Stimulated activated CD4-positive, alpha-beta T cell treated with anti-CD3 and anti-CD28 coated beads, Interleukin-2, amount 100 ng/mL, for 4 hours (primary cell): Measurements from ENCODE around the gene FOXD4.
"Not testable (repeated sequence)": the region's sequence is repeated elsewhere in the genome, so short reads cannot be mapped to it uniquely, and the experiment has no call there.

Experiments
- DNase-seq: peaks from one replicate; pipeline ENCODE4 v3.0.0-alpha.2; 2020; ENCODE audit warnings: low read depth

Gene FOXD4

DNA sequence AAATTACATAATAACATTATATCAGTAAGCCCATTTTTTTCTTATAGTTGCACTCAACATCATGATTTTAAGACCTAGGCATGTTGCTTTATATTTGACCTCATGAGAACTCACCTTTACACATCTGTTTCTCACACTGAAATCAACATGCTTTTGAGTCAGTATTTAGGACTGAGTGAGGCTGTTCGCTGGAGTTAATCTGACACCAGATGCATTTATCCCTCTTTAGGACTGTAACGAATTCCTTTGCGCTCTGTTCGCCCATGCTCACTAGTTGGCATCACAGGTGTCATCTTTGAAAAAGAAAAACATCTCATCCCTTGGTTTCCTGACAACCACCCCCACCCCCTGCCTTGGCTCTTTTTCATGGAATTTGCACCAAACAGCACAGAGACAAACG lies 24.3 kb downstream of the FOXD4 start:
- not testable (repeated sequence) for DNase-seq

DNA sequence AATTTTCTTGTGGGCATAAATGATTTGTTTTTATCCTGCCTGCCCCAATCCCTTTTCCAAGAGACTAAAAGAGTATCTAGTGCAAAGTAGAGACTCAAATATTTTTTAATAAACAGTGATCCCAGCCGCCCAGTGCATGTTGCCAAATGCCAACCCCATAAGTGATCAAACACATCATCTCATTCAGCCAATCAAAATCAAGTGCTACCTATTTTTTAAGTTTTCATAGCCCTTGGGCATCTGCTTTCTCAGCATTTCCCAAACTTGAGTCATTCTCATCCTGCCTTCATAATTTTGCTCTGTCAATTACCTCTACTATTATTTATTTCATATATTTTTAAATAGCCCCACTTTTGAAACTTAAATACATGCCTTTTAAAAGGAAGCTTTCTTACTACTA lies 27.4 kb downstream of the FOXD4 start:
- not testable (repeated sequence) for DNase-seq

DNA sequence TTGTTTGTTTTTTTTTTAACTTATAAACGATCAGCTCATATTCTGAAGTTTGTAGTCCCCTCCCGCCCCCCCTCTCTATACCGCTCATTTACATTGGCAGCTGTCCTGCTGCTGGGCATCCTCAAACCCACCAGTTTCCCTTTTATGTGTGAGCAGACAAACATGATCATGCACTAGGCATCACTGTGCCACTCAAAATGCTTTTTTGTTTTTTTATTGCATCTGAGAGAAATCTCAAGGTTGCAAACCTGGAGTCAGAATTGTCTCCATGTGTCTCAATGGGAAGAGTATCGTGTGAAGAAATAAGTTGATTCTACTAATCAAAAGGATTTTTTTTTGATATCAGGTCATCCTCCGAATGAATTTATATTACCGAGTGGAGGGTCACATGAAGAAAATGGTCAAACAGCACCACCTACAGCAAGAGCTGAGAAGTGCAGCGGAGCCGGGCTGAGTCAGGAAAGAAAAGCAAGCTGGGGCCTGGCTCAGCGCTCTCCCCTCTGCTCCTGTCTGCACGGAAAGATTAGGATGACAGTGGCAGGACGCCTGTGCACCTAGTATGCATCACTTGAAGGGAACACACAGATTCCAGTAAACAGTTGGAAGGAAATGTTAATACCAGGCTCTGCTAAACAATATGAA lies 29.7 kb downstream of the FOXD4 start:
- not testable (repeated sequence) for DNase-seq

DNA sequence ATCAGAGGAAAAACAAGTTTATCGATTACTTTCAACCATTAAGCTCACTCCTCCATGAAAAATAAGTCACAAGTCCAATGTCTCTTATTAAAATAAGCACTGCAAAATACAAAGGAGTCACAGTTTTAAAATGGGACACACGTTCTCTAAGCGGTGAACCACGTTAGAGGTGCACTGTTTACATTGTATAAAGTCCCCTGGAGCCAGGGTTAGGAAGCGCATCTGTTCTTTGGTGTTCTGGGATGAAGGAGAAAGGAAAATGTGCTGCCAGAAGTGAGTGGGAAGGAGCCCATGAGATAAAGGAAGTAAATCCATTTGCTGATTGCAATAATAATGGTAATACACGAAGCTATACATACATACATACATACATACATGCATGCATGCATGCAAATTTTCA lies 30.4 kb downstream of the FOXD4 start:
- not testable (repeated sequence) for DNase-seq

DNA sequence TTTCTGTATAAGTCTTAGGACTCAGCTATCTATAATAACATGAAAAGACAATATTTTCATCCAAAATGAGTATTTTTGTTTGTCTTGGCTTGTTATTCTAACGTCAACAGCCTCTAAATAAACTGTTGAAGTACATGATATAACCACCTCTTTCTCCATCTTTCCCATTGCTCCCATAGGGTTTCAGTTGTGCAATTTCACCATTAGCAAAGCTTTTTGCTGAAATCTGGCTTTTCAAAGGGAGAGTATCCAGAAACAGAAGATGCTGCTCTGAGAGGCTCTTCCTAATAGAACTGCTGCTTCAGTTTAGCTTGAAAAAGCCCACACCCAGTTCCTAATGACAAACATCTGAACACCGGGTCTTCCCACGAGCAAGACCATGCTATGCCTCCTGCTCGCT lies 31.1 kb downstream of the FOXD4 start:
- not testable (repeated sequence) for DNase-seq

DNA sequence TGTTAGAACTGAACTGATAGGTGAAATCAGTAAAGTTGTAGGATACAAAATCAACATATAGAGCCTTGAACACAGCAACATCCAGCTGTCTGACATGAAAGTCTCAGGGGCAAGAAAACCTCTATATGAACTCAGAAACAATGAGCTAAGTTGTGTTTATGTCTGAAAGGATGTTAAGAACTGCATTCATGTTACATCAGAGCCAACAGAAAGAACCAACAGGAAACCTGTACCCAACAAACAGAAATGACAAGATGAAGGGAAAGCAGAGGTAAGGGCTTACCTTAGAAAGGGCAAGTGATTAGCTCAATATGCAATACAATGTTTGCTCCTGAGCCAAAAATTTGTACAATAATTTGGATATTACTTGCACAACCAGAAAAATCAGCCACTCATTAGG lies 31.5 kb downstream of the FOXD4 start:
- DNase-seq: not testable (repeated sequence)

DNA sequence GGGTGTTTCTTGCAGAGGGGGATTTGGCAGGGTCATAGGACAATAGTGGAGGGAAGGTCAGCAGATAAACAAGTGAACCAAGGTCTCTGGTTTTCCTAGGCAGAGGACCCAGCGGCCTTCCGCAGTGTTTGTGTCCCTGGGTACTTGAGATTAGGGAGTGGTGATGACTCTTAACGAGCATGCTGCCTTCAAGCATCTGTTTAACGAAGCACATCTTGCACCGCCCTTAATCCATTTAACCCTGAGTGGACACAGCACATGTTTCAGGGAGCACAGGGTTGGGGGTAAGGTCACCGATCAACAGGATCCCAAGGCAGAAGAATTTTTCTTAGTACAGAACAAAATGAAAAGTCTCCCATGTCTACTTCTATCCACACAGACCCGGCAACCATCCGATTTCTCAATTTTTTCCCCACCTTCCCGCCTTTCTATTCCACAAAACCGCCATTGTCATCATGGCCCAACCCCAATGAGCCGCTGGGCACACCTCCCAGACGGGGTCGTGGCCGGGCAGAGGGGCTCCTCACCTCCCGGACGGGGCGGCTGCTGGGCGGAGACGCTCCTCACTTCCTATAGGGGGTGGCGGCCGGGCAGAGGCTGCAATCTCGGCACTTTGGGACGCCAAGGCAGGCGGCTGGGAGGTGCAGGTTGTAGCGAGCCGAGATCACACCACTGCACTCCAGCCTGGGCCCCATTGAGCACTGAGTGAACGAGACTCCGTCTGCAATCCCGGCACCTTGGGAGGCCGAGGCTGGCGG lies 35.1 kb downstream of the FOXD4 start:
- DNase-seq: not testable (repeated sequence)

DNA sequence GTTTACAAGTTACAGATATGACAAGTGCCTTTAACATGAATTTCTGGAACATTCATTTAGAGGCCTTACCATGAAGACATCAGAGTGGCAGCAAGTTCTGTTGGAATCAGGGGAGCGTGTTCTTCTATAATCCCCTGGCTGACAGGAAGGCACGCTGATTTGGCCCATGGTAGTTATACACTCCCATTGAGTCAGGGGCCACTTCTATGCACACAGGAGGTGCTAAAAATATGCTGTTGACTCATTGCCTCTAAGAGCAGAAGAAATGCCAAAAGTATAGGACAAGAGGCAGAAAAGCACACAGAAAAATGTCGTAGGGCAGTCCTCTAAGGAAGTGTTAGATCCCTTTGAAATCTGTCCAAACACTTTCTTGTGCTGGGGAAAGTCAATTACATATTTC lies 39.9 kb downstream of the FOXD4 start:
- DNase-seq: not testable (repeated sequence)

DNA sequence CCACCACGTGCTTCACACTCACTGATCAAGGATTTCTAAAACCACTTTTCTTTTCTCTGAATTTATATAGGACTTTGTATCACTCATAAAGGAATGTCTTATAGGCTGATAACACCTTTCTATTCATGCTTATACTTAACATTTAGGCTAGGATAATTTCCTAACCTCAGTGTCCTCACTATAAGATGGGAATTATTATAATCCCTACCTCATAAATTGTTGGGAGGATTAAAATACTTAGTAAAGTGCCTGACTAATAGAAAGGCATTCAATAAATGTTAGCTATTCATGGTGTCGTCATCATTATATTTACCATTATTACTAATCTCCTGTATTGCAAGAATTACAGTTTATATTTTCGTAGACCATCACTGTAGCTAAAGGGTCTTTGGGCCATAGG lies 41.8 kb downstream of the FOXD4 start:
- DNase-seq: not testable (repeated sequence)

DNA sequence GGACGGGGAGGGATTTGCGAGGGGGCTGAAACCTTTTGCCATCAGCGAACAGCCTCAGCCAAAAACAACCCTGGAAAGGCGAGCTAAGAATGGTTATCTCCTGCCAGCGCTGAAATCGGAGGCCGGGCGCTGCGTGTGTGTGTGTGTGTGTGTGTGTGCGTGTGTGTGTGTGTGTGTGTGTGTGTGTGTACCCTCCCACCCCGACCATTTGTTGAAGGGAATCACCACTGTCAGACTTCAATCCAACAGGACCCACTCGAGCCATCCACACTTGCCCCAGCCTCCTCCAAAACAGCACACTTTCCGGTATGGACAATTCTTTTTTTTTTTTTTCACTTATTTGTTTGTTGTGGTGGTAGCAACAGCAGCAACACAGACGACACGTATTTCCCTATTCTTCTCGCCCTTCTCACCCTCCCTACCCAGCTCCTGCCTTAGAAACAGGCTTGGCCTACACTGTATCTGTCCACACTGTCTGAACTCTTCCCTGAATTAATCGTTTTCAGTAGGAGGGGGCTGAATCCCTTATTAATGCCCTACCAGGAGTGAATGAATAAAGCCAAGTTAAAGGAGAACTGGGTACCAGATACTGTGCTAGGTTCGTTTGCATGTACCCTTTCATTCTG lies 44.2 kb downstream of the FOXD4 start:
- DNase-seq: not testable (repeated sequence)

DNA sequence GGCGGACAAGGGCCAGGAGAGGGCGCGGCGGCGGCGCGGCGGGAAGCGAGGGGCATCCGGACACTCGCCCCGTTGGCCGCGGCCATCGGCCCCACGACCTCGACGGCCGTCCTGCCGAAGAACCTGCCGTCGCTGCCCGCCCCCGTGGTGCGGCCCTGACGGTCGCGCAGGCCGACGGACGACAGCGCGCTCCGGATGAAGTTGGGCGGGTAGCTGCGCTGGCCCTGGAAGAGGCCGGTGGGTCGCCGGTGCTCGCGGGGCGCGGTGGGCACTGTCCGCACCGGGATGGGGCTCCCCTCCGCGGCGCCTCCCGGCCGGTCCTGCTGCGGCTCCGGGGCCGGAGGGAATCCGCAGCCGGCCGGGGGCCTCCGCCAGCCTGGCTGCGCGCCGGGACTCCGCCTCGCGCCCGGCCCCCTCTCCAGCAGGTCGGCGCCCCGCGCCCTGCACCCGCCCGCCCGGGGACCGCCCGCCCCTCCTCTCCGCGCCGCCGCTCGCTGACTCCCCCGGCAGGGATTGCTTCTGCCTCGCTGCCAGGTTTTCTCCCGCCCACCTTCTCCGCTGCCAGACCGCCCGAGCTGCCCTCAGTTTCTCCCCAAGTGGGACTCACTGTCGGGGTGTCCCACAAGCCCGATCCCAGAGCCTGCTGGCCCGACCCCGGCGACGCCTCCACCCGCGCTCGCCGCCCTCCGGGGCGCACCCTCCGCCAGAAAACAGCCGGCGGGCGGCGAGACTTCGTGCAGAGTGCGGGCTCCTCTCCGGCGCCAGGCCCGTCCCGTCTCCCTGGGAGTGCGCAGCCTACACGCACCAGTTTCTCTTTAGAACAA lies 44.9 kb downstream of the FOXD4 start:
- DNase-seq: not testable (repeated sequence)
